ENCODE data around the gene FASTK. TPM values are rescaled to one million over a fixed set of nuclear protein-coding genes. Genes with fewer than 3 reads are reported as not detected.

The FASTK gene
- total RNA-seq, 2 donors from 2014 or later: 85.9 to 96.4 TPM

DNA sequence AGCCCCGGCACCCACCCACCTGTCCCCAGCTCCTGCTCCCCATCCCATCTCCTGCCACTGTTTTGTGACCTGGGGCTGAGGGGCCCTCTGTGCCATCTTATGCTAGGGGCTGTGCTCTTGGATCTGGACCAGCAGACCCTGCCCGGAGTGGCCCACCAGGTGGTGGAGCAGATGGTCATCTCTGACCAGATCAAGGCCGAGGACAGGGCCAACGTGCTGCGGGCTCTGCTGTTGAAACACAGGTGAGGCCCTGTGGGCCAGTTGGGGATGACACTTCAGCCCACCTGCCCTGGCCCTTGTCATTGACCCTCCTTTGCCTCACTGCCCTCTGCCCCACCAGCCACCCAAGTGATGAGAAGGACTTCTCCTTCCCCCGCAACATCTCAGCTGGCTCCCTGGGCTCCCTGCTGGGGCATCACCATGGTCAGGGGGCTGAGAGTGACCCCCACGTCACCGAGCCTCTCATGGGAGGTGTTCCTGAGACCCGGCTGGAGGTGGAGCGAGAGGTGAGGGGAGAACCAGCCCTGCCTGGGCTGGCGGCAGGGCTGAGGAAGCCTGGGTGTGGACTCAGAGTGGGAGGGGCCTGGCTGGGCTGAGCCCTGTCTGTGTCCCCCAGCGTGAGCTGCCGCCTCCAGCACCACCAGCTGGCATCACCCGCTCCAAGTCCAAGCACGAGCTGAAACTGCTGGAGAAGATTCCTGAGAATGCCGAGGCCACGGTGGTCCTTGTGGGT, 10.6 kb downstream of the FASTK start:
- TF ChIP-seq, protein P1, sequence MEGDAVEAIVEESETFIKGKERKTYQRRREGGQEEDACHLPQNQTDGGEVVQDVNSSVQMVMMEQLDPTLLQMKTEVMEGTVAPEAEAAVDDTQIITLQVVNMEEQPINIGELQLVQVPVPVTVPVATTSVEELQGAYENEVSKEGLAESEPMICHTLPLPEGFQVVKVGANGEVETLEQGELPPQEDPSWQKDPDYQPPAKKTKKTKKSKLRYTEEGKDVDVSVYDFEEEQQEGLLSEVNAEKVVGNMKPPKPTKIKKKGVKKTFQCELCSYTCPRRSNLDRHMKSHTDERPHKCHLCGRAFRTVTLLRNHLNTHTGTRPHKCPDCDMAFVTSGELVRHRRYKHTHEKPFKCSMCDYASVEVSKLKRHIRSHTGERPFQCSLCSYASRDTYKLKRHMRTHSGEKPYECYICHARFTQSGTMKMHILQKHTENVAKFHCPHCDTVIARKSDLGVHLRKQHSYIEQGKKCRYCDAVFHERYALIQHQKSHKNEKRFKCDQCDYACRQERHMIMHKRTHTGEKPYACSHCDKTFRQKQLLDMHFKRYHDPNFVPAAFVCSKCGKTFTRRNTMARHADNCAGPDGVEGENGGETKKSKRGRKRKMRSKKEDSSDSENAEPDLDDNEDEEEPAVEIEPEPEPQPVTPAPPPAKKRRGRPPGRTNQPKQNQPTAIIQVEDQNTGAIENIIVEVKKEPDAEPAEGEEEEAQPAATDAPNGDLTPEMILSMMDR (IDR thresholded peaks at IDR 0.05): no peak
- H3K9me3 ChIP-seq: no peaks in the 10 kb centered on the region
- H3K27ac ChIP-seq: no peak overlapping the region
- H3K4me1 ChIP-seq: no peaks in the 10 kb centered on the region
- no peak overlapping the region for H3K4me3 ChIP-seq
- DNase-seq (ENCODE audit: low spot score): no peak
- peaks cover 99% of the 10 kb centered on the region for H3K36me3 ChIP-seq
- no peaks in the 10 kb centered on the region for H3K27me3 ChIP-seq

DNA sequence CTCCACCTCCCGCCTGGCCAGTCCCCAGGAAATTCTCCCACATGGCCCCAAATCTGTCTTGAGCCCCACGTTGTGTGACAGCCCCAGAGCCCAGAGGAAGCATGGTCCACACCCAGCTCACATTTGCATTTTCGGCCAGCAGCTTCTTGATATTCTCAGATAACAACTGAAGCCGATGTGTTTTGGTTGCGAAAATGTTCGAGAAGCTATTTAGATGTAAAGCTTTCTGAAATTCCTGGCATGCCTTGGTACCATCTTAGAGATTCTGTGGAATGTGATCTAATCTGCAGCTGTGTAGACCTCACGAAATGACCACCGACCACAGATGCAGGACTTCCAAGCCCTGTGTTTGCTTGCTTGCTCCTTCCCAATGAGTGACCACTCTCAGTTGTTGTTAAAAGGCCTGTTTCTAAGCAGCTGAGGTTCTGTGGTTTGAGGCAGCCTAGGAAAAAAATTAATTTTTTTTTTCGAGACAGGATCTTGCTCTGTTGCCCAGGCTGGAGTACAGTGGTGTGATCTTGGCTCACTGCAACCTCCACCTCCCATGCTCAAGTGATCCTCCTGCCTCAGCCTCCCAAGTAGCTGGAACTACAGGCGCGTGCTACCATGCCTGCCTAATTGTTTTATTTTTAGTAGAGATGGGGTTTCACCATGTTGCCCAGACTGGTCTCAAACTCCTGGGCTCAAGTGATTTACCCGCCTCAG, 12.4 kb downstream of the FASTK start:
- no peaks in the 10 kb centered on the region for H3K27me3 ChIP-seq
- TF ChIP-seq, protein P1 (IDR thresholded peaks at IDR 0.05): no peak
- H3K36me3 ChIP-seq: peaks cover 91% of the 10 kb centered on the region
- H3K4me3 ChIP-seq: no peak overlapping the region
- H3K4me1 ChIP-seq: peaks cover 0 to 6% of the 10 kb centered on the region in 2 donors
- DNase-seq (ENCODE audit: low spot score): no peak
- no peak overlapping the region for H3K27ac ChIP-seq
- H3K9me3 ChIP-seq: no peaks in the 10 kb centered on the region

DNA sequence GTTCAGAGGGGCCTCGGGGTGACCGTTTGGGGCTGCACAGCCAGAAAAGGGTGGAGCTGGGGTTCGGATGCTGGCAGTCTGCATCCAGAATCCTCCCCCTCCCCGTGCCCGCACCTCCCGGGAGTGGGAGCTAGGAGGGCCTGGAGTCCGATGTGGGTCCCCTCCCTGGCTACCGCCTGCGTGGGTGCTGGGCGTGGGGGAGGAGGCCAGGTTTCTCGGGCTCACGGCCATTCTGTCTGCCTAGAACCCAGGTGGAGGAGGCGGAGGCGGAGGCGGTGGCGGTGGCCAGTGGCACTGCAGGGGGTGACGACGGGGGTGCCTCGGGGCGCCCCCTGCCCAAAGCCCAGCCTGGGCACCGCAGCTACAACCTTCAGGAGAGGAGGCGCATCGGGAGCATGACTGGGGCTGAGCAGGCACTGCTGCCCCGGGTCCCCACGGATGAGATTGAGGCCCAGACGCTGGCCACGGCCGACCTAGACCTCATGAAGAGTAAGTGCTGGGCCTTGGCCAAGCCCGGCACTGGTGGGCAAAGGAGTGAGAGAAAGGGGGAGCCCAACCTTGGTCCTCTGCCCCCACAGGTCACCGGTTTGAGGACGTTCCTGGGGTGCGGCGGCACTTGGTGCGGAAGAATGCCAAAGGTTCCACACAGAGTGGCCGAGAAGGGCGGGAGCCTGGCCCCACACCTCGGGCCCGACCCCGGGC, 14.2 kb downstream of the FASTK start:
- DNase-seq (ENCODE audit: low spot score): no peak
- Histone ChIP-seq H3K27ac (no peak overlapping the region), H3K4me3 (no peak overlapping the region), H3K9me3 (no peaks in the 10 kb centered on the region), H3K36me3 (peaks cover 74% of the 10 kb centered on the region), H3K27me3 (no peaks in the 10 kb centered on the region), H3K4me1 (peaks cover 0 to 24% of the 10 kb centered on the region in 2 donors)
- TF ChIP-seq, protein P1 (IDR thresholded peaks at IDR 0.05): no peak

DNA sequence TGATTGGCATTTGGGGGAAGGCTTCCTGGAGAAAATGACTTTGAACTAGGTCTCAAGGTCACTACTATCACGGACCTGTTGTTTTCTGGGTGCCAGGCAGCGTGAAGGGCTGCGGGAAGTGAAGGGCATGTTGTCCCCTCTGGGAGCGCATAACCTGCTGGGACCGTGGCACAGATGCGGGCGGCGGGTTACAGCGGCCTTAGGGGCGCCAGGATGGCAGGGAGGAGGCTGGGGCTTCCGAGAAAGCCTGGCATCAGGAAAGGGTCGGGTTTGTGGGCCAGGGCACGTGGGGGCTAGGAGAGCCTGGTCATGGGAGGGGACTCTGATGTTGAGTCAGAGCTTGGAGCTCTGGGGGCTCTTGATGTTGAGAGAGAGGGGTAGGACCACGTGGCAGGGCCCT, 15.1 kb downstream of the FASTK start:
- DNase-seq (ENCODE audit: low spot score): no peak
- H3K4me3 ChIP-seq: no peak overlapping the region
- peaks cover 0 to 33% of the 10 kb centered on the region in 2 donors for H3K4me1 ChIP-seq
- H3K27ac ChIP-seq: no peak overlapping the region
- peaks cover 65% of the 10 kb centered on the region for H3K36me3 ChIP-seq
- H3K27me3 ChIP-seq: no peaks in the 10 kb centered on the region
- no peaks in the 10 kb centered on the region for H3K9me3 ChIP-seq
- TF ChIP-seq, protein P1 (IDR thresholded peaks at IDR 0.05): no peak

DNA sequence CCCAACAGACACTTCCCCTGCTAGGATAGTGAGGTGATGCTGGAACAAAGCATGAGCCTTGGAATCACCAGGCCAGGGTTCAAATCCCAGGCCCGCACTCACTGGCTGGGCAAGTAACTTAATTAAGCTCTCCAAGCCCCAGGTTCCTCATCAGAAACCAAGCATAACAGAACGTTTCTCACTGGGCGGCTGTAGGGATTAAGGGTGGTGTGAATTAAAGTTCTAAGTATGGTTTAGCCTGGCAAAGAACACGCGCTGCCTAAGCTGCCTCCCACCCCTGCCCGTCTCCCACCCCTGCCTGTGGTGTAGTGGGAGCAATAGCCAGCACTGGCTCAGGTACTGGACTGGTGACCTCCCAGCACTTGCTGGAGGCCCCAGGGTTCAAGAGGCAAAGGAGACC, 15.6 kb downstream of the FASTK start:
- no peak overlapping the region for H3K4me3 ChIP-seq
- DNase-seq (ENCODE audit: low spot score): no peak
- TF ChIP-seq, protein P1 (IDR thresholded peaks at IDR 0.05): no peak
- peaks cover 59% of the 10 kb centered on the region for H3K36me3 ChIP-seq
- no peaks in the 10 kb centered on the region for H3K27me3 ChIP-seq
- H3K27ac ChIP-seq: no peak overlapping the region
- H3K4me1 ChIP-seq: peaks cover 0 to 39% of the 10 kb centered on the region in 2 donors
- no peaks in the 10 kb centered on the region for H3K9me3 ChIP-seq
